K562 (cell line): ENCODE measurements around the gene MCAM. TPM values are rescaled to one million over a fixed set of nuclear protein-coding genes. Genes with fewer than 3 reads are reported as not detected.
A peak's percentile ranks its signal among the peaks of the same experiment; 100 is the strongest.

Source experiments
- BACH1 ChIP-seq: fragments of 200-800 bp; sonication (Bioruptor generic); IDR thresholded peaks from 2 replicates; pipeline ENCODE4 v1.6.1; 2016; ENCODE audit warnings: missing genetic modification characterization, missing compliant biosample characterization
- BHLHE40 ChIP-seq: IDR thresholded peaks from 2 replicates; pipeline ENCODE4 v1.6.1; 2011; ENCODE audit warnings: low read length, improper control_type of control experiment
- BRF1 ChIP-seq: IDR thresholded peaks from 3 replicates; pipeline ENCODE4 v1.6.1; 2011; ENCODE audit warnings: borderline replicate concordance, mild to moderate bottlenecking; ENCODE audit not compliant: insufficient read length; ENCODE audit errors: extremely low read depth
- CTBP1 ChIP-seq: fragments of 450-650 bp; IDR thresholded peaks from 2 replicates; pipeline ENCODE4 v1.6.1; 2016; ENCODE audit warnings: borderline replicate concordance
- GATAD2A ChIP-seq: fragments of 450-650 bp; IDR thresholded peaks from 2 replicates; pipeline ENCODE4 v1.6.1; 2017
- GATAD2B ChIP-seq: fragments of 450-650 bp; IDR thresholded peaks from 2 replicates; pipeline ENCODE4 v1.6.1; 2017; ENCODE audit warnings: mild to moderate bottlenecking, borderline replicate concordance
- HDAC6 ChIP-seq: IDR thresholded peaks from 2 replicates; pipeline ENCODE4 v1.6.1; 2012; ENCODE audit warnings: low read depth, mild to moderate bottlenecking, control low read depth, inconsistent platforms, low read length, moderate library complexity
- KLF1 ChIP-seq: fragments of 450-650 bp; IDR thresholded peaks from 2 replicates; pipeline ENCODE4 v1.6.1; 2016; ENCODE audit warnings: missing genetic modification characterization, missing compliant biosample characterization
- MYBL2 ChIP-seq, 2 experiments: fragments of 450-650 bp in 1 of 2; sonication (generic) in 1 of 2; formaldehyde crosslinking in 1 of 2; IDR thresholded peaks; 2 replicates each; pipeline versions ENCODE4 v1.6.1 to v1.8.1; 2017 to 2022; ENCODE audit warnings: borderline replicate concordance in 1 of 2, inconsistent platforms in 1 of 2, low read depth in 1 of 2, mild to moderate bottlenecking in 1 of 2, missing genetic modification reagents in 1 of 2, moderate library complexity in 1 of 2
- NEUROD1 ChIP-seq: fragments of 150-350 bp; IDR thresholded peaks from 2 replicates; pipeline ENCODE4 v1.6.1; 2014; ENCODE audit warnings: borderline replicate concordance, low read length, low read depth; ENCODE audit not compliant: partially characterized antibody
- SAFB ChIP-seq: fragments of 200-400 bp; formaldehyde crosslinking; IDR thresholded peaks from 2 replicates; pipeline ENCODE4 v1.6.1; 2017; ENCODE audit warnings: low read depth, low read length, borderline replicate concordance
- SNRNP70 ChIP-seq: fragments of 200-400 bp; formaldehyde crosslinking; optimal IDR thresholded peaks from 2 replicates; pipeline ENCODE3; 2017; ENCODE audit warnings: low read depth, low read length
- TFAM ChIP-seq: fragments of 250-450 bp; sonication (Bioruptor Pico); conservative IDR thresholded peaks from 2 replicates; pipeline ENCODE4 v1.5.0; 2021; ENCODE audit warnings: mild to moderate bottlenecking, moderate library complexity
- polyA plus RNA-seq, 8 experiments: library from polyadenylated mRNA; depleted of rRNA in 4 of 8; stranded (reverse) in 5 of 8; unstranded in 3 of 8; fragments of >200 nt; fragmentation: Nextera tagmentation in 2 of 8; fragmentation: Illumina TruSeq in 1 of 8; extraction: Ambion mirVana in 2 of 8; extraction: Trizol in 1 of 8; gene quantifications; 2 replicates each; pipeline versions ENCODE4 v1.2.1 to v1.2.3, GENCODE V29; 2011 to 2014; ENCODE audit warnings: inconsistent platforms in 1 of 8, missing spikeins in 1 of 8
- total RNA-seq, 7 experiments: library from RNA; depleted of rRNA in 6 of 7; stranded (reverse); fragments of >200 nt in 6 of 7; fragmentation: Illumina TruSeq in 2 of 7; extraction: Trizol in 2 of 7; gene quantifications; 2 replicates each; pipeline versions ENCODE4 v1.2.1 to v1.2.3, GENCODE V29; 2011 to 2021; ENCODE audit warnings: low replicate concordance in 1 of 7
- TF ChIP-seq, protein P1 (sequence below): fragments of 250-450 bp; sonication (Bioruptor Pico); IDR thresholded peaks from 2 replicates; pipeline ENCODE4 v1.5.0; 2022; ENCODE audit warnings: mild to moderate bottlenecking
- TF ChIP-seq, protein P2 (sequence below), 3 experiments: fragments of 200-800 bp in 1 of 3; sonication (Bioruptor generic) in 1 of 3; sonication (generic) in 1 of 3; formaldehyde crosslinking in 1 of 3; IDR thresholded peaks; 2 replicates each; pipeline versions ENCODE4 v1.6.1 to v1.8.0; 2016 to 2022; ENCODE audit warnings: mild to moderate bottlenecking in 2 of 3, missing compliant biosample characterization in 2 of 3, missing genetic modification characterization in 2 of 3, missing genetic modification reagents in 1 of 3
- TF ChIP-seq, protein P3 (sequence below): fragments of 150-350 bp; conservative IDR thresholded peaks from 2 replicates; pipeline ENCODE4 v1.6.1; 2014; ENCODE audit warnings: low read length
- TF ChIP-seq, protein P4 (sequence below), 2 experiments: fragments of 450-650 bp in 1 of 2; sonication (generic) in 1 of 2; formaldehyde crosslinking; conservative IDR thresholded peaks; 2 replicates each; pipeline versions ENCODE4 v1.4.0 to v1.8.1; 2020 to 2022; ENCODE audit warnings: mild to moderate bottlenecking in 1 of 2, missing genetic modification reagents in 1 of 2
- TF ChIP-seq, protein P5 (sequence below): fragments of 250-450 bp; sonication (Bioruptor Pico); IDR thresholded peaks from 2 replicates; pipeline ENCODE4 v1.5.0; 2021

The MCAM gene
- total and polyA plus RNA-seq, 9 of the 15 experiments (the other 6 are each of a cell fraction or from before 2014, with no cell fraction given): 14.7 to 118 (median 53.6) TPM

DNA sequence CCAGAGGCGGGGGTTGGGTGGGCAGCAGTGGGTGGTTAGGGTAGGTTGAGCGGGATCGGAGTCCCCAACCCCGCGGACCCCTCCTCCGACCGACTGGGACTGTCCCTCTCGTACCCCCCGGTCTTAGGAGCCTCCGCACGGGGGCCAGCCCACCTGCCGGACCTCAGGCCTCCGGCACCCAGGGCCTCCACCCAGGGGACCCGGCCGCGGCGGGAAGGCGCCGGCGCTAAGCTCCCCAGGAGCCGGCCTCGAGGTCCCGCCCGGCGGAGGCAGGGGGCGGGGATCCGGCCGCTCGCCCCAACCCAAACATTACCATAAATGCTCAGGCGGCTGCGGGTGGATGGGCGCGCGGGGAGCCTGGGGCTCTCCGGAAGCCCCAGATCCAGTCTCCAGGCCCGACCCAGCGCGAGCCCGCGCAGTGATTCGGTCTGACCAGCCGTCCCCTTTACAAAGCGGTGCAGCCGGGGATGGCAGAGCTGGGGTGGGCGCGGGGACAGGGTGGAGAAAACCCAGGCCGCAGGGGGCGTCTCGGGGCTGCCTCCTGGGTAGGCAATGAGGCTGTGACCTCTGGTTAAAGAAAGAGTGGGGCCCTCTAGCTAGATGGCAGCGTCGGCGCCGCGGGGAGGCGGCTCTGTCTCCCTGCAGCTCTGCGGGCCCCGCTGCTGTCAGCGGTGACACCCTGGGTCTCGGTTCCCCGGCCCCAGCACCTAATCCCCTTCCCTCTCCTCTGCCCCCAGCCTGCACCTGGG is 4.0 kb upstream of the MCAM start (continued):
- TF ChIP-seq, protein P1, sequence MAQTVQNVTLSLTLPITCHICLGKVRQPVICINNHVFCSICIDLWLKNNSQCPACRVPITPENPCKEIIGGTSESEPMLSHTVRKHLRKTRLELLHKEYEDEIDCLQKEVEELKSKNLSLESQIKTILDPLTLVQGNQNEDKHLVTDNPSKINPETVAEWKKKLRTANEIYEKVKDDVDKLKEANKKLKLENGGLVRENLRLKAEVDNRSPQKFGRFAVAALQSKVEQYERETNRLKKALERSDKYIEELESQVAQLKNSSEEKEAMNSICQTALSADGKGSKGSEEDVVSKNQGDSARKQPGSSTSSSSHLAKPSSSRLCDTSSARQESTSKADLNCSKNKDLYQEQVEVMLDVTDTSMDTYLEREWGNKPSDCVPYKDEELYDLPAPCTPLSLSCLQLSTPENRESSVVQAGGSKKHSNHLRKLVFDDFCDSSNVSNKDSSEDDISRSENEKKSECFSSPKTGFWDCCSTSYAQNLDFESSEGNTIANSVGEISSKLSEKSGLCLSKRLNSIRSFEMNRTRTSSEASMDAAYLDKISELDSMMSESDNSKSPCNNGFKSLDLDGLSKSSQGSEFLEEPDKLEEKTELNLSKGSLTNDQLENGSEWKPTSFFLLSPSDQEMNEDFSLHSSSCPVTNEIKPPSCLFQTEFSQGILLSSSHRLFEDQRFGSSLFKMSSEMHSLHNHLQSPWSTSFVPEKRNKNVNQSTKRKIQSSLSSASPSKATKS: no peak
- TF ChIP-seq BACH1 (no peak), SAFB (no peak), HDAC6 (no peak), GATAD2B (peak; percentile 69), BHLHE40 (no peak), CTBP1 (peak; percentile 26; the same call in 1 of the 2 replicates), NEUROD1 (no peak), BRF1 (no peak), MYBL2 (IDR thresholded peaks at IDR 0.05; ENCODE audit: low read depth) (no peak), MYBL2 (CRISPR knock-in tag; IDR thresholded peaks at IDR 0.05; ENCODE audit: borderline replicate concordance) (no peak), GATAD2A (no peak), TFAM (CRISPR knock-in tag) (no peak), SNRNP70 (no peak), KLF1 (tag) (no peak)
- TF ChIP-seq, protein P2, sequence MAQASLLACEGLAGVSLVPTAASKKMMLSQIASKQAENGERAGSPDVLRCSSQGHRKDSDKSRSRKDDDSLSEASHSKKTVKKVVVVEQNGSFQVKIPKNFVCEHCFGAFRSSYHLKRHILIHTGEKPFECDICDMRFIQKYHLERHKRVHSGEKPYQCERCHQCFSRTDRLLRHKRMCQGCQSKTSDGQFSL (CRISPR knock-in tag; IDR thresholded peaks at IDR 0.05): 0 out of 2 replicates have a peak, but pooled peaks have one; percentile 29
- TF ChIP-seq, protein P2 (tag; IDR thresholded peaks at IDR 0.05): no peak
- TF ChIP-seq, protein P3, sequence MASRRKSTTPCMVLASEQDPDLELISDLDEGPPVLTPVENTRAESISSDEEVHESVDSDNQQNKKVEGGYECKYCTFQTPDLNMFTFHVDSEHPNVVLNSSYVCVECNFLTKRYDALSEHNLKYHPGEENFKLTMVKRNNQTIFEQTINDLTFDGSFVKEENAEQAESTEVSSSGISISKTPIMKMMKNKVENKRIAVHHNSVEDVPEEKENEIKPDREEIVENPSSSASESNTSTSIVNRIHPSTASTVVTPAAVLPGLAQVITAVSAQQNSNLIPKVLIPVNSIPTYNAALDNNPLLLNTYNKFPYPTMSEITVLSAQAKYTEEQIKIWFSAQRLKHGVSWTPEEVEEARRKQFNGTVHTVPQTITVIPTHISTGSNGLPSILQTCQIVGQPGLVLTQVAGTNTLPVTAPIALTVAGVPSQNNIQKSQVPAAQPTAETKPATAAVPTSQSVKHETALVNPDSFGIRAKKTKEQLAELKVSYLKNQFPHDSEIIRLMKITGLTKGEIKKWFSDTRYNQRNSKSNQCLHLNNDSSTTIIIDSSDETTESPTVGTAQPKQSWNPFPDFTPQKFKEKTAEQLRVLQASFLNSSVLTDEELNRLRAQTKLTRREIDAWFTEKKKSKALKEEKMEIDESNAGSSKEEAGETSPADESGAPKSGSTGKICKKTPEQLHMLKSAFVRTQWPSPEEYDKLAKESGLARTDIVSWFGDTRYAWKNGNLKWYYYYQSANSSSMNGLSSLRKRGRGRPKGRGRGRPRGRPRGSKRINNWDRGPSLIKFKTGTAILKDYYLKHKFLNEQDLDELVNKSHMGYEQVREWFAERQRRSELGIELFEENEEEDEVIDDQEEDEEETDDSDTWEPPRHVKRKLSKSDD: no peak
- TF ChIP-seq, protein P4, sequence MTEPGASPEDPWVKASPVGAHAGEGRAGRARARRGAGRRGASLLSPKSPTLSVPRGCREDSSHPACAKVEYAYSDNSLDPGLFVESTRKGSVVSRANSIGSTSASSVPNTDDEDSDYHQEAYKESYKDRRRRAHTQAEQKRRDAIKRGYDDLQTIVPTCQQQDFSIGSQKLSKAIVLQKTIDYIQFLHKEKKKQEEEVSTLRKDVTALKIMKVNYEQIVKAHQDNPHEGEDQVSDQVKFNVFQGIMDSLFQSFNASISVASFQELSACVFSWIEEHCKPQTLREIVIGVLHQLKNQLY (CRISPR knock-in tag; conservative IDR thresholded peaks at IDR 0.05): no peak
- TF ChIP-seq, protein P5, sequence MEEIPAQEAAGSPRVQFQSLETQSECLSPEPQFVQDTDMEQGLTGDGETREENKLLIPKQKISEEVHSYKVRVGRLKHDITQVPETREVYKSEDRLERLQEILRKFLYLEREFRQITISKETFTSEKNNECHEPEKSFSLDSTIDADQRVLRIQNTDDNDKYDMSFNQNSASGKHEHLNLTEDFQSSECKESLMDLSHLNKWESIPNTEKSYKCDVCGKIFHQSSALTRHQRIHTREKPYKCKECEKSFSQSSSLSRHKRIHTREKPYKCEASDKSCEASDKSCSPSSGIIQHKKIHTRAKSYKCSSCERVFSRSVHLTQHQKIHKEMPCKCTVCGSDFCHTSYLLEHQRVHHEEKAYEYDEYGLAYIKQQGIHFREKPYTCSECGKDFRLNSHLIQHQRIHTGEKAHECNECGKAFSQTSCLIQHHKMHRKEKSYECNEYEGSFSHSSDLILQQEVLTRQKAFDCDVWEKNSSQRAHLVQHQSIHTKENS (CRISPR knock-in tag): no peak
